SK-N-SH (cell line): ENCODE data around the gene UEVLD. TPM values are rescaled to one million over a fixed set of nuclear protein-coding genes. Genes with fewer than 3 reads are reported as not detected.

Source experiments
- CTCF ChIA-PET: fragments of 300-600, 350-600 bp; formaldehyde crosslinking; extraction: SDS; loops from one replicate; lab custom pipeline; 2021; lab: Yijun Ruan, JAX
- POLR2A ChIA-PET: fragments of 350-600 bp; sonication (Branson Sonifier 250); formaldehyde crosslinking; extraction: SDS; loops from one replicate; lab custom pipeline; 2020; ENCODE audit warnings: antibody characterized with exemption, inconsistent platforms; lab: Yijun Ruan, JAX
- DNase-seq: peaks from one replicate; pipeline ENCODE4 v3.0.0; 2012
- H2AFZ ChIP-seq: fragments of 200-600 bp; sonication (generic); 2 replicates; pipeline ENCODE4 v1.8.1; 2016; ENCODE audit warnings: antibody characterized with exemption, mild to moderate bottlenecking, low read depth
- H3F3A ChIP-seq: fragments of 200-600 bp; sonication (generic); replicated peaks from 2 replicates; pipeline ENCODE3; 2016; ENCODE audit warnings: antibody characterized with exemption, mild to moderate bottlenecking; ENCODE audit not compliant: insufficient read depth
- H3K27ac ChIP-seq, 2 experiments: fragments of 200-500 bp in 1 of 2; fragments of 200-600 bp in 1 of 2; sonication (Bioruptor generic) in 1 of 2; sonication (generic), shearing (Covaris generic) in 1 of 2; 2 replicates each; pipeline versions ENCODE4 v1.5.1 to v1.6.1; 2014 to 2016; ENCODE audit warnings: low read depth in 2 of 2, inconsistent platforms in 1 of 2, low read length in 1 of 2, mild to moderate bottlenecking in 1 of 2, mixed read lengths in 1 of 2
- H3K27me3 ChIP-seq: fragments of 200-600 bp; sonication (generic), shearing (Covaris generic); 2 replicates; pipeline ENCODE4 v1.6.1; 2016; ENCODE audit warnings: mixed run types; ENCODE audit not compliant: insufficient read depth
- H3K36me3 ChIP-seq, 2 experiments: fragments of 200-500 bp in 1 of 2; fragments of 200-600 bp in 1 of 2; sonication (Bioruptor generic) in 1 of 2; sonication (generic) in 1 of 2; replicated peaks in 1 of 2; 2 replicates each; pipeline versions ENCODE3 to v1.5.1; 2014 to 2016; ENCODE audit warnings: low read length in 1 of 2, mild to moderate bottlenecking in 1 of 2; ENCODE audit not compliant: insufficient read depth in 2 of 2, control insufficient read depth in 1 of 2
- H3K4me1 ChIP-seq, 2 experiments: fragments of 200-500 bp in 1 of 2; fragments of 200-600 bp in 1 of 2; sonication (Bioruptor generic) in 1 of 2; sonication (generic), shearing (Covaris generic) in 1 of 2; 2 replicates each; pipeline versions ENCODE4 v1.5.1 to v1.6.1; 2014 to 2016; ENCODE audit warnings: low read depth in 1 of 2, low read length in 1 of 2, mixed run types in 1 of 2; ENCODE audit not compliant: insufficient read depth in 2 of 2, control insufficient read depth in 1 of 2
- H3K4me2 ChIP-seq: fragments of 200-600 bp; sonication (generic), shearing (Covaris generic); 2 replicates; pipeline ENCODE4 v1.6.1; 2017; ENCODE audit warnings: mixed run types
- H3K4me3 ChIP-seq, 2 experiments: fragments of 200-500 bp in 1 of 2; fragments of 200-600 bp in 1 of 2; sonication (Bioruptor generic) in 1 of 2; sonication (generic), shearing (Covaris generic) in 1 of 2; 2 replicates each; pipeline versions ENCODE4 v1.5.1 to v1.8.1; 2014 to 2016; ENCODE audit warnings: low read depth in 2 of 2, inconsistent platforms in 1 of 2, low read length in 1 of 2, mild to moderate bottlenecking in 1 of 2, mixed read lengths in 1 of 2, moderate library complexity in 1 of 2
- H3K79me2 ChIP-seq: fragments of 200-600 bp; sonication (generic); 2 replicates; pipeline ENCODE4 v1.8.1; 2017; ENCODE audit warnings: mild to moderate bottlenecking; ENCODE audit not compliant: insufficient read depth
- H3K9ac ChIP-seq: fragments of 200-600 bp; sonication (generic); 2 replicates; pipeline ENCODE4 v1.6.1; 2017; ENCODE audit warnings: mixed run types
- H3K9me2 ChIP-seq: fragments of 200-600 bp; sonication (generic); 2 replicates; pipeline ENCODE4 v1.6.1; 2017; ENCODE audit warnings: mixed run types
- H3K9me3 ChIP-seq: fragments of 200-600 bp; sonication (generic); 2 replicates; pipeline ENCODE4 v1.6.1; 2017; ENCODE audit warnings: mixed run types, mild to moderate bottlenecking, moderate library complexity
- H4K20me1 ChIP-seq: fragments of 200-600 bp; sonication (generic); 2 replicates; pipeline ENCODE4 v1.6.1; 2017; ENCODE audit warnings: mild to moderate bottlenecking, mixed run types; ENCODE audit not compliant: insufficient read depth
- CHD2 ChIP-seq: fragments of 150-350 bp; IDR thresholded peaks from 2 replicates; pipeline ENCODE4 v1.6.1; 2018; ENCODE audit warnings: low read length; ENCODE audit not compliant: partially characterized antibody
- CTCF ChIP-seq: fragments of 200-600 bp; sonication (generic); IDR thresholded peaks from 2 replicates; pipeline ENCODE4 v1.6.1; 2017; ENCODE audit warnings: antibody characterized with exemption, mild to moderate bottlenecking, moderate library complexity
- ELF1 ChIP-seq: IDR thresholded peaks from 2 replicates; pipeline ENCODE4 v1.4.0; 2012
- FOSL2 ChIP-seq: IDR thresholded peaks from 2 replicates; pipeline ENCODE4 v1.4.0; 2012; ENCODE audit warnings: low read depth, mild to moderate bottlenecking, moderate library complexity, borderline replicate concordance
- FOXJ3 ChIP-seq: sonication (generic); formaldehyde crosslinking; IDR thresholded peaks from 2 replicates; pipeline ENCODE4 v1.5.1; 2020; ENCODE audit warnings: mild to moderate bottlenecking, missing genetic modification reagents
- FOXM1 ChIP-seq: IDR thresholded peaks from 2 replicates; pipeline ENCODE4 v1.4.0; 2012; ENCODE audit warnings: low read depth, mild to moderate bottlenecking
- GABPA ChIP-seq: IDR thresholded peaks from 2 replicates; pipeline ENCODE4 v1.4.0; 2012; ENCODE audit warnings: low read depth, mild to moderate bottlenecking
- JUND ChIP-seq: IDR thresholded peaks from 2 replicates; pipeline ENCODE4 v1.4.0; 2012
- MEF2A ChIP-seq: IDR thresholded peaks from 2 replicates; pipeline ENCODE4 v1.4.0; 2012; ENCODE audit warnings: low read depth, borderline replicate concordance
- NRF1 ChIP-seq: IDR thresholded peaks from 2 replicates; pipeline ENCODE4 v1.6.1; 2012; ENCODE audit warnings: low read depth, mild to moderate bottlenecking, low read length
- PBX3 ChIP-seq: IDR thresholded peaks from 2 replicates; pipeline ENCODE4; 2012
- RAD21 ChIP-seq: IDR thresholded peaks from 2 replicates; pipeline ENCODE4 v1.6.1; 2012; ENCODE audit warnings: mild to moderate bottlenecking, low read length
- RCOR1 ChIP-seq: fragments of 150-350 bp; IDR thresholded peaks from 2 replicates; pipeline ENCODE4 v1.6.1; 2017; ENCODE audit warnings: antibody characterized with exemption, low read length
- RFX5 ChIP-seq: IDR thresholded peaks from 2 replicates; pipeline ENCODE4 v1.6.1; 2012; ENCODE audit warnings: mild to moderate bottlenecking, improper control_type of control experiment, low read length
- TAF1 ChIP-seq: IDR thresholded peaks from 2 replicates; pipeline ENCODE4 v1.6.1; 2012; ENCODE audit warnings: low read depth, mild to moderate bottlenecking, low read length, moderate library complexity, borderline replicate concordance
- TCF12 ChIP-seq: IDR thresholded peaks from 2 replicates; pipeline ENCODE4 v1.4.0; 2012
- TEAD4 ChIP-seq: IDR thresholded peaks from 2 replicates; pipeline ENCODE4 v1.4.0; 2012; ENCODE audit warnings: mild to moderate bottlenecking, borderline replicate concordance; ENCODE audit not compliant: insufficient read depth
- USF1 ChIP-seq: IDR thresholded peaks from 2 replicates; pipeline ENCODE4 v1.4.0; 2012; ENCODE audit warnings: low read depth, borderline replicate concordance
- WGBS: methylation state at CpG from one replicate; pipeline ENCODE4 v1.1.6; 2017; ENCODE audit warnings: low lambda C conversion rate; 5-methylcytosine and 5-hydroxymethylcytosine counted together
- polyA plus RNA-seq, 3 experiments: library from polyadenylated mRNA; depleted of rRNA; stranded (reverse); fragments of >200 nt; gene quantifications; 2 replicates each; pipeline ENCODE4 v1.2.3, GENCODE V29; 2012
- TF ChIP-seq, protein P1 (sequence below): fragments of 150-350 bp; IDR thresholded peaks from 2 replicates; pipeline ENCODE4 v1.6.1; 2016; ENCODE audit warnings: mild to moderate bottlenecking, low read depth, low read length
- TF ChIP-seq, protein P2 (sequence below): IDR thresholded peaks from 2 replicates; pipeline ENCODE4 v1.4.0; 2012; ENCODE audit warnings: low read depth

UEVLD gene
- polyA plus RNA-seq, 1 of the 3 experiments (the other 2 are of a cell fraction) = 8.9 TPM

- TF ChIP-seq CTCF = no peak
- no peak for TF ChIP-seq GABPA
- TF ChIP-seq PBX3 = no peak
- no peak for TF ChIP-seq MEF2A
- no peak for TF ChIP-seq USF1
- TF ChIP-seq JUND = no peak
- TF ChIP-seq FOXM1 = no peak
- TF ChIP-seq TAF1 = no peak
Measured at GRCh38 chr11:18498039-18498438, 90.5 kb downstream of the UEVLD start (continued).

- Histone ChIP-seq H3F3A (peaks cover 9% of the 10 kb centered on the region), H3K79me2 (peaks cover 8% of the 10 kb centered on the region; the same call in 1 of the 2 replicates), H3K4me1 (peaks cover 0 to 11% of the 10 kb centered on the region in 2 experiments; a peak in 2 of 4 replicates), H3K9me2 (no peaks in the 10 kb centered on the region), H3K36me3 (peaks cover 56 to 75% of the 10 kb centered on the region in 2 experiments), H4K20me1 (no peaks in the 10 kb centered on the region; the same call in 1 of the 2 replicates), H2AFZ (no peak overlapping the region), H3K9me3 (no peaks in the 10 kb centered on the region), H3K9ac (no peak overlapping the region), H3K4me3 (no peak overlapping the region), H3K27ac (no peak overlapping the region), H3K4me2 (no peak overlapping the region), H3K27me3 (no peaks in the 10 kb centered on the region)
- WGBS = 94% methylated on average over 4 of the region's 4 CpGs
- CTCF ChIA-PET = interaction anchor here (2.0 kb wide), 1 partner anchor 252 kb away, joined by 4 read pairs; no protein-coding TSS in a partner anchor
- TF ChIP-seq FOSL2 = no peak
- TF ChIP-seq TEAD4 = no peak
- no peak for DNase-seq
- POLR2A ChIA-PET = no interaction called here
Measured at GRCh38 chr11:18495703-18496102, 92.8 kb downstream of the UEVLD start.

GRCh38 chr11:18495271-18495670, 93.3 kb downstream of the UEVLD start:
- H3F3A ChIP-seq = peaks cover 9% of the 10 kb centered on the region
- H3K9me3 ChIP-seq = no peaks in the 10 kb centered on the region
- peaks cover 0 to 11% of the 10 kb centered on the region in 2 experiments; a peak in 2 of 4 replicates for H3K4me1 ChIP-seq
- no peak overlapping the region for H3K9ac ChIP-seq
- H3K9me2 ChIP-seq = no peaks in the 10 kb centered on the region
- H3K27ac ChIP-seq = no peak overlapping the region
- no peak for DNase-seq
- no peak overlapping the region for H2AFZ ChIP-seq
- no peaks in the 10 kb centered on the region; the same call in 1 of the 2 replicates for H4K20me1 ChIP-seq
- POLR2A ChIA-PET = no interaction called here
- CTCF ChIA-PET = interaction anchor here (2.0 kb wide), 1 partner anchor 251 kb away, joined by 4 read pairs; no protein-coding TSS in a partner anchor
- H3K4me2 ChIP-seq = no peak overlapping the region
- H3K36me3 ChIP-seq = peaks cover 52 to 78% of the 10 kb centered on the region in 2 experiments
- H3K27me3 ChIP-seq = no peaks in the 10 kb centered on the region
- H3K4me3 ChIP-seq = no peak overlapping the region
- peaks cover 8% of the 10 kb centered on the region; the same call in 1 of the 2 replicates for H3K79me2 ChIP-seq
- no peak for TF ChIP-seq CHD2
- no peak for TF ChIP-seq RFX5
- TF ChIP-seq, protein P1, sequence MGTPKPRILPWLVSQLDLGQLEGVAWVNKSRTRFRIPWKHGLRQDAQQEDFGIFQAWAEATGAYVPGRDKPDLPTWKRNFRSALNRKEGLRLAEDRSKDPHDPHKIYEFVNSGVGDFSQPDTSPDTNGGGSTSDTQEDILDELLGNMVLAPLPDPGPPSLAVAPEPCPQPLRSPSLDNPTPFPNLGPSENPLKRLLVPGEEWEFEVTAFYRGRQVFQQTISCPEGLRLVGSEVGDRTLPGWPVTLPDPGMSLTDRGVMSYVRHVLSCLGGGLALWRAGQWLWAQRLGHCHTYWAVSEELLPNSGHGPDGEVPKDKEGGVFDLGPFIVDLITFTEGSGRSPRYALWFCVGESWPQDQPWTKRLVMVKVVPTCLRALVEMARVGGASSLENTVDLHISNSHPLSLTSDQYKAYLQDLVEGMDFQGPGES = no peak
- no peak for TF ChIP-seq CTCF
- TF ChIP-seq TEAD4 = no peak
- TF ChIP-seq RAD21 = no peak
- no peak for TF ChIP-seq RCOR1
- no peak for TF ChIP-seq ELF1
- no peak for TF ChIP-seq GABPA
- TF ChIP-seq, protein P2, sequence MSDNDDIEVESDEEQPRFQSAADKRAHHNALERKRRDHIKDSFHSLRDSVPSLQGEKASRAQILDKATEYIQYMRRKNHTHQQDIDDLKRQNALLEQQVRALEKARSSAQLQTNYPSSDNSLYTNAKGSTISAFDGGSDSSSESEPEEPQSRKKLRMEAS = no peak
- no peak for TF ChIP-seq TCF12
- no peak for TF ChIP-seq NRF1
- no peak for TF ChIP-seq FOXJ3
